ENCODE measurements around the gene BACH2. TPM values are rescaled to one million over a fixed set of nuclear protein-coding genes. Genes with fewer than 3 reads are reported as not detected.

The BACH2 gene
- total RNA-seq, 5 donors from 2014 or later (not counting 1 experiment from before 2014, with no cell fraction given): 81.9 to 196 (median 96.7) TPM

GRCh38 chr6:90261801-90262200 lies 34.8 kb downstream of the BACH2 start:
- CTCF ChIA-PET: no interaction called here
- peaks cover 92 to 95% (median 94%) of the 10 kb centered on the region in 3 donors for H3K4me1 Mint-ChIP-seq

GRCh38 chr6:90257486-90257738 lies 39.2 kb downstream of the BACH2 start:
- POLR2A ChIA-PET: no interaction called here
- ATAC-seq (replicated peaks in 1 of 4): no peak
- peaks cover 3 to 16% (median 12%) of the 10 kb centered on the region in 3 donors for H3K9me3 Mint-ChIP-seq
- Histone ChIP-seq H3K27ac (ENCODE audit: low read length) (peak overlapping the region; percentile 67), H3K36me3 (ENCODE audit: control insufficient read depth in 2 of 2, extremely low read depth in 1 of 2, insufficient read depth in 1 of 2, low read length in 1 of 2) (no peaks in the 10 kb centered on the region), H3K9me3 (no peaks in the 10 kb centered on the region), H3K4me1 (ENCODE audit: control insufficient read depth in 1 of 2, extremely low read depth in 1 of 2, insufficient read depth in 2 of 2, low read length in 2 of 2) (peaks cover 8 to 34% of the 10 kb centered on the region in 2 experiments), H3K4me3 (ENCODE audit: control insufficient read depth in 1 of 2, extremely low read depth in 1 of 2, low read length in 1 of 2) (no peak overlapping the region), H3K27me3 (replicated peaks in 1 of 2; ENCODE audit: control insufficient read depth in 2 of 2, extremely low read depth in 1 of 2, insufficient read depth in 2 of 2, low read length in 1 of 2) (no peaks in the 10 kb centered on the region)
- peaks cover 63% of the 10 kb centered on the region for H3K36me3 Mint-ChIP-seq
- no peak overlapping the region for H3K4me3 Mint-ChIP-seq
- CTCF ChIA-PET: no interaction called here
- no peaks in the 10 kb centered on the region for H3K27me3 Mint-ChIP-seq
- peaks cover 90 to 92% (median 91%) of the 10 kb centered on the region in 3 donors for H3K4me1 Mint-ChIP-seq
- no CpG with 5 or more reads among the region's 1 CpG for WGBS (ENCODE audit: insufficient coverage)
- no peak for DNase-seq
- peak overlapping the region; percentile 15 to 82 for H3K27ac Mint-ChIP-seq

More at GRCh38 chr6:90261801-90262200, 34.8 kb downstream of the BACH2 start:
- Histone ChIP-seq H3K27ac (ENCODE audit: low read length) (no peak overlapping the region), H3K4me1 (ENCODE audit: control insufficient read depth in 1 of 2, extremely low read depth in 1 of 2, insufficient read depth in 2 of 2, low read length in 2 of 2) (peaks cover 14 to 55% of the 10 kb centered on the region in 2 experiments), H3K9me3 (no peaks in the 10 kb centered on the region), H3K27me3 (replicated peaks in 1 of 2; ENCODE audit: control insufficient read depth in 2 of 2, extremely low read depth in 1 of 2, insufficient read depth in 2 of 2, low read length in 1 of 2) (no peaks in the 10 kb centered on the region), H3K36me3 (ENCODE audit: control insufficient read depth in 2 of 2, extremely low read depth in 1 of 2, insufficient read depth in 1 of 2, low read length in 1 of 2) (no peaks in the 10 kb centered on the region), H3K4me3 (ENCODE audit: control insufficient read depth in 1 of 2, extremely low read depth in 1 of 2, low read length in 1 of 2) (no peak overlapping the region)
- POLR2A ChIA-PET: interaction anchor here in 1 of 2 donors (1.0 kb wide), 1 partner anchor 13 kb away, joined by 3 read pairs; no protein-coding TSS in a partner anchor
- Mint-ChIP-seq H3K36me3 (peaks cover 70% of the 10 kb centered on the region), H3K27me3 (no peaks in the 10 kb centered on the region), H3K4me3 (peak overlapping the region in 1 of 3 donors; percentile 6), H3K27ac (peak overlapping the region in 1 of 2 donors; percentile 23), H3K9me3 (peaks cover 0 to 12% (median 0%) of the 10 kb centered on the region in 3 donors)
- no CpG with 5 or more reads among the region's 2 CpGs for WGBS (ENCODE audit: insufficient coverage)
- DNase-seq (no peak), ATAC-seq (replicated peaks in 1 of 4) (no peak)

GRCh38 chr6:90256698-90257485 lies 39.8 kb downstream of the BACH2 start:
- Mint-ChIP-seq H3K4me1 (peaks cover 90 to 92% (median 91%) of the 10 kb centered on the region in 3 donors), H3K36me3 (peaks cover 58% of the 10 kb centered on the region), H3K9me3 (peaks cover 3 to 14% (median 12%) of the 10 kb centered on the region in 3 donors), H3K27me3 (no peaks in the 10 kb centered on the region), H3K4me3 (peak overlapping the region in 1 of 3 donors; percentile 1), H3K27ac (peak overlapping the region; percentile 78 to 82)
- H3K9me3 ChIP-seq: no peaks in the 10 kb centered on the region
- peak; percentile 57 to 88 (median 76) for ATAC-seq (replicated peaks in 1 of 4)
- peak in 6 of 35 experiments; percentile 13 to 54 (median 20) for DNase-seq
- no peaks in the 10 kb centered on the region for H3K36me3 ChIP-seq (ENCODE audit: control insufficient read depth in 2 of 2, extremely low read depth in 1 of 2, insufficient read depth in 1 of 2, low read length in 1 of 2)
- H3K27ac ChIP-seq (ENCODE audit: low read length): peak overlapping the region; percentile 67
- CTCF ChIA-PET: interaction anchor here in 1 of 2 donors (1.0 to 1.6 kb wide), 2 partner anchors 15 to 17 kb away, joined by 3 to 5 read pairs; no protein-coding TSS in a partner anchor
- no CpG with 5 or more reads among the region's 4 CpGs for WGBS (ENCODE audit: insufficient coverage)
- H3K4me3 ChIP-seq (ENCODE audit: control insufficient read depth in 1 of 2, extremely low read depth in 1 of 2, low read length in 1 of 2): no peak overlapping the region
- POLR2A ChIA-PET: interaction anchor here in 1 of 2 donors (0.5 kb wide), 1 partner anchor 25 kb away, joined by 3 read pairs; no protein-coding TSS in a partner anchor
- H3K27me3 ChIP-seq (replicated peaks in 1 of 2; ENCODE audit: control insufficient read depth in 2 of 2, extremely low read depth in 1 of 2, insufficient read depth in 2 of 2, low read length in 1 of 2): no peaks in the 10 kb centered on the region
- H3K4me1 ChIP-seq (ENCODE audit: control insufficient read depth in 1 of 2, extremely low read depth in 1 of 2, insufficient read depth in 2 of 2, low read length in 2 of 2): peaks cover 8 to 35% of the 10 kb centered on the region in 2 experiments

GRCh38 chr6:90253631-90254030 lies 43.0 kb downstream of the BACH2 start:
- H3K9me3 ChIP-seq: no peaks in the 10 kb centered on the region
- POLR2A ChIA-PET: interaction anchor here in 1 of 2 donors (0.9 to 1.0 kb wide), 2 partner anchors 9 to 18 kb away, joined by 3 read pairs; no protein-coding TSS in a partner anchor
- Mint-ChIP-seq H3K4me1 (peaks cover 81 to 88% (median 87%) of the 10 kb centered on the region in 3 donors), H3K27ac (peak overlapping the region; percentile 47 to 86), H3K9me3 (peaks cover 3 to 12% (median 4%) of the 10 kb centered on the region in 3 donors), H3K4me3 (no peak overlapping the region), H3K27me3 (no peaks in the 10 kb centered on the region), H3K36me3 (peaks cover 44% of the 10 kb centered on the region)
- DNase-seq: no peak
- WGBS (ENCODE audit: insufficient coverage): no CpG with 5 or more reads among the region's 2 CpGs
- no peak overlapping the region for H3K4me3 ChIP-seq (ENCODE audit: control insufficient read depth in 1 of 2, extremely low read depth in 1 of 2, low read length in 1 of 2)
- no peaks in the 10 kb centered on the region for H3K27me3 ChIP-seq (replicated peaks in 1 of 2; ENCODE audit: control insufficient read depth in 2 of 2, extremely low read depth in 1 of 2, insufficient read depth in 2 of 2, low read length in 1 of 2)
- no peak for ATAC-seq (replicated peaks in 1 of 4)
- CTCF ChIA-PET: interaction anchor here in 1 of 2 donors (0.6 kb wide), 1 partner anchor 18 kb away, joined by 5 read pairs; no protein-coding TSS in a partner anchor
- peaks cover 15 to 43% of the 10 kb centered on the region in 2 experiments for H3K4me1 ChIP-seq (ENCODE audit: control insufficient read depth in 1 of 2, extremely low read depth in 1 of 2, insufficient read depth in 2 of 2, low read length in 2 of 2)
- no peaks in the 10 kb centered on the region for H3K36me3 ChIP-seq (ENCODE audit: control insufficient read depth in 2 of 2, extremely low read depth in 1 of 2, insufficient read depth in 1 of 2, low read length in 1 of 2)
- H3K27ac ChIP-seq (ENCODE audit: low read length): no peak overlapping the region

GRCh38 chr6:90251295-90251992 lies 45.2 kb downstream of the BACH2 start:
- Mint-ChIP-seq H3K9me3 (peaks cover 3 to 12% (median 4%) of the 10 kb centered on the region in 3 donors), H3K27ac (peak overlapping the region; percentile 69 to 86), H3K4me3 (peak overlapping the region in 1 of 3 donors; percentile 30), H3K4me1 (peaks cover 78 to 81% (median 80%) of the 10 kb centered on the region in 3 donors), H3K27me3 (no peaks in the 10 kb centered on the region), H3K36me3 (peaks cover 48% of the 10 kb centered on the region)
- Histone ChIP-seq H3K4me3 (ENCODE audit: control insufficient read depth in 1 of 2, extremely low read depth in 1 of 2, low read length in 1 of 2) (no peak overlapping the region), H3K27ac (ENCODE audit: low read length) (no peak overlapping the region), H3K36me3 (ENCODE audit: control insufficient read depth in 2 of 2, extremely low read depth in 1 of 2, insufficient read depth in 1 of 2, low read length in 1 of 2) (no peaks in the 10 kb centered on the region), H3K9me3 (no peaks in the 10 kb centered on the region), H3K27me3 (replicated peaks in 1 of 2; ENCODE audit: control insufficient read depth in 2 of 2, extremely low read depth in 1 of 2, insufficient read depth in 2 of 2, low read length in 1 of 2) (no peaks in the 10 kb centered on the region), H3K4me1 (ENCODE audit: control insufficient read depth in 1 of 2, extremely low read depth in 1 of 2, insufficient read depth in 2 of 2, low read length in 2 of 2) (peaks cover 17 to 44% of the 10 kb centered on the region in 2 experiments)
- DNase-seq: no peak
- no CpG with 5 or more reads among the region's 4 CpGs for WGBS (ENCODE audit: insufficient coverage)
- ATAC-seq (replicated peaks in 1 of 4): peak in 1 of 4 experiments; percentile 24
- ChIA-PET POLR2A (interaction anchor here in 1 of 2 donors (1.0 kb wide), 1 partner anchor 32 kb away, joined by 4 read pairs; no protein-coding TSS in a partner anchor), CTCF (interaction anchor here in 1 of 2 donors (0.5 to 0.6 kb wide), 2 partner anchors 20 to 948 kb away, joined by 3 to 4 read pairs; no protein-coding TSS in a partner anchor)

- ATAC-seq (replicated peaks in 1 of 4) (no peak), DNase-seq (no peak)
- Histone ChIP-seq H3K4me1 (ENCODE audit: control insufficient read depth in 1 of 2, extremely low read depth in 1 of 2, insufficient read depth in 2 of 2, low read length in 2 of 2) (peaks cover 15 to 39% of the 10 kb centered on the region in 2 experiments), H3K27me3 (replicated peaks in 1 of 2; ENCODE audit: control insufficient read depth in 2 of 2, extremely low read depth in 1 of 2, insufficient read depth in 2 of 2, low read length in 1 of 2) (no peaks in the 10 kb centered on the region), H3K4me3 (ENCODE audit: control insufficient read depth in 1 of 2, extremely low read depth in 1 of 2, low read length in 1 of 2) (no peak overlapping the region), H3K9me3 (no peaks in the 10 kb centered on the region), H3K36me3 (ENCODE audit: control insufficient read depth in 2 of 2, extremely low read depth in 1 of 2, insufficient read depth in 1 of 2, low read length in 1 of 2) (no peaks in the 10 kb centered on the region), H3K27ac (ENCODE audit: low read length) (no peak overlapping the region)
- H3K9me3 Mint-ChIP-seq: peaks cover 0 to 3% (median 3%) of the 10 kb centered on the region in 3 donors
- peaks cover 74 to 81% (median 80%) of the 10 kb centered on the region in 3 donors for H3K4me1 Mint-ChIP-seq
- H3K27ac Mint-ChIP-seq: peak overlapping the region in 1 of 2 donors; percentile 87
- WGBS (ENCODE audit: insufficient coverage): no CpG with 5 or more reads among the region's 2 CpGs
- CTCF ChIA-PET: interaction anchor here in 1 of 2 donors (0.7 kb wide), 1 partner anchor 33 kb away, joined by 3 read pairs; no protein-coding TSS in a partner anchor
- POLR2A ChIA-PET: interaction anchor here in 1 of 2 donors (1.5 kb wide), 1 partner anchor 21 kb away, joined by 3 read pairs; no protein-coding TSS in a partner anchor
- peak overlapping the region in 1 of 3 donors; percentile 54 for H3K4me3 Mint-ChIP-seq
- H3K27me3 Mint-ChIP-seq: no peaks in the 10 kb centered on the region
- peaks cover 43% of the 10 kb centered on the region for H3K36me3 Mint-ChIP-seq
These were observed 46.2 kb downstream of the BACH2 start for GRCh38 chr6:90250405-90250804.
